OCI-LY7 (cell line): ENCODE results near the gene ARHGEF3. TPM values are rescaled to one million over a fixed set of nuclear protein-coding genes. Genes with fewer than 3 reads are reported as not detected.

ENCODE experiments used
- BruUV-seq: library from RNA; stranded (reverse); fragments of 400-500 nt; replicated peaks from 2 replicates; lab custom pipeline; 2021; lab: Mats Ljungman, UMichigan
- CTCF ChIA-PET: fragments of 300-600 bp; sonication (Branson Sonifier 250); formaldehyde crosslinking; loops from one replicate; lab custom pipeline; 2022; ENCODE audit warnings: antibody characterized with exemption; ENCODE audit not compliant: unreplicated experiment; lab: Charles Lee
- POLR2A ChIA-PET: fragments of 300-600 bp; sonication (Branson Sonifier 250); formaldehyde crosslinking; loops from one replicate; lab custom pipeline; 2022; ENCODE audit warnings: antibody characterized with exemption; lab: Charles Lee
- DNase-seq: peaks from one replicate; pipeline ENCODE4 v3.0.0-alpha.2; 2015; ENCODE audit warnings: low spot score
- H2AFZ ChIP-seq: fragments of 200-600 bp; sonication (generic), shearing (Covaris generic); 2 replicates; pipeline ENCODE4 v1.6.1; 2014; ENCODE audit warnings: mild to moderate bottlenecking, antibody characterized with exemption, low read length, moderate library complexity
- H3K27ac ChIP-seq: fragments of 200-600 bp; sonication (generic); 2 replicates; pipeline ENCODE4 v1.5.1; 2014; ENCODE audit warnings: mixed run types, low read depth, mild to moderate bottlenecking, moderate library complexity, low read length, inconsistent platforms; ENCODE audit not compliant: poor library complexity, severe bottlenecking
- H3K36me3 ChIP-seq: fragments of 200-600 bp; sonication (generic); 2 replicates; pipeline ENCODE4 v1.6.1; 2014; ENCODE audit warnings: mild to moderate bottlenecking, antibody characterized with exemption, low read length, moderate library complexity, mixed read lengths; ENCODE audit not compliant: insufficient read depth
- H3K4me1 ChIP-seq: fragments of 200-600 bp; sonication (generic); 2 replicates; pipeline ENCODE4 v1.5.1; 2014; ENCODE audit warnings: mild to moderate bottlenecking, low read length; ENCODE audit not compliant: insufficient read depth, poor library complexity, severe bottlenecking
- H3K4me2 ChIP-seq: fragments of 200-600 bp; sonication (generic); 2 replicates; pipeline ENCODE4 v1.6.1; 2014; ENCODE audit warnings: mild to moderate bottlenecking, low read length
- H3K4me3 ChIP-seq: fragments of 200-600 bp; sonication (generic); 2 replicates; pipeline ENCODE4 v1.5.1; 2014; ENCODE audit warnings: mild to moderate bottlenecking, low read depth, low read length; ENCODE audit not compliant: poor library complexity, severe bottlenecking
- H3K79me2 ChIP-seq: fragments of 200-600 bp; sonication (generic); 2 replicates; pipeline ENCODE4 v1.6.1; 2016; ENCODE audit warnings: low read depth, mild to moderate bottlenecking, low read length, moderate library complexity, mixed read lengths; ENCODE audit not compliant: insufficient read depth
- H3K9me2 ChIP-seq: fragments of 200-600 bp; sonication (generic); 2 replicates; pipeline ENCODE4 v1.6.1; 2016; ENCODE audit warnings: mild to moderate bottlenecking, low read length, mixed read lengths; ENCODE audit not compliant: insufficient read depth
- H3K9me3 ChIP-seq: fragments of 200-600 bp; sonication (generic); 2 replicates; pipeline ENCODE4 v1.6.1; 2014; ENCODE audit warnings: mild to moderate bottlenecking, mixed run types, low read length, mixed read lengths
- H4K20me1 ChIP-seq: fragments of 200-600 bp; sonication (generic); 2 replicates; pipeline ENCODE4 v1.6.1; 2014; ENCODE audit warnings: mild to moderate bottlenecking, antibody characterized with exemption, low read length, moderate library complexity, mixed read lengths; ENCODE audit not compliant: insufficient read depth
- EZH2phosphoT487 ChIP-seq: fragments of 200-600 bp; sonication (generic); IDR thresholded peaks from 2 replicates; pipeline ENCODE4 v1.6.1; 2018; ENCODE audit warnings: low read depth, borderline replicate concordance, mild to moderate bottlenecking, mixed run types, antibody characterized with exemption, low read length, moderate library complexity, mixed read lengths
- intact Hi-C: fragments of 100-400 bp; cut with micrococcal nuclease; formaldehyde crosslinking; loops from one replicate; pipeline ENCODE4 v1.10.0; 2022; ENCODE audit not compliant: unreplicated experiment
- total RNA-seq, 2 experiments: library from RNA; depleted of rRNA in 1 of 2; stranded (reverse); fragments of >200 nt in 1 of 2; shearing (Covaris generic) in 1 of 2; gene quantifications; 2 replicates each; pipeline ENCODE4 v1.2.3, GENCODE V29; 2014 to 2022
- TF ChIP-seq, protein P1 (sequence below): fragments of 200-600 bp; sonication (generic); conservative IDR thresholded peaks from 2 replicates; pipeline ENCODE4 v1.5.1; 2014; ENCODE audit warnings: mild to moderate bottlenecking, antibody characterized with exemption, low read length, moderate library complexity, mixed read lengths

ARHGEF3 gene
- total RNA-seq, 2 experiments from 2014 or later: 14.1 to 26.9 TPM

DNA sequence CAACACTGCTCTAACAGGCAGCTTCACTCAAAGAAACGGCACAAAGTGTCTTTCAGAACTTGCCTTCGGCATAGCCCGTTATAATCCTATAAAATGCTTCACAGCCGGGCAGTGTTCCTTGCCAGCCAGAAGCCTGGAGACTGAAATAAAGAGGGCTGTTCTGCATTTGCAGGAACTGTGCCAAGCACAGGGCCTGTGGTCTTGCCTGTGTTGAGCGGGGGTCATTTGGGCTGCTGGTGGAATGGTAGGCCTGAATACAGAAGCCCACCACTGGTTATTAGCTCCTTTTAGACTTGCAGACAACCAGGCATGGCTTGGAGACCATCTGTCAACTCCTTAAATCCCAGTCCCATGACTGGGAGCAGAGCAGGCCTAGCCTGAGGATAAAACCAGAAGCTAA, 4.7 kb upstream of the ARHGEF3 start:
- Histone ChIP-seq H3K36me3 (no peaks in the 10 kb centered on the region), H2AFZ (no peak overlapping the region), H3K27ac (no peak overlapping the region), H3K4me2 (no peak overlapping the region), H4K20me1 (peaks cover 5% of the 10 kb centered on the region; the same call in 1 of the 2 replicates), H3K4me3 (no peak overlapping the region), H3K4me1 (peaks cover 10% of the 10 kb centered on the region), H3K9me3 (no peaks in the 10 kb centered on the region), H3K9me2 (no peaks in the 10 kb centered on the region), H3K79me2 (no peaks in the 10 kb centered on the region)
- intact Hi-C loops: loop anchor here (10.0 kb wide), 1 partner anchor 268 kb away; no protein-coding TSS in a partner anchor
- no TSS peak for BruUV-seq
- CTCF ChIA-PET: no interaction called here
- no peak for TF ChIP-seq EZH2phosphoT487
- TF ChIP-seq, protein P1, sequence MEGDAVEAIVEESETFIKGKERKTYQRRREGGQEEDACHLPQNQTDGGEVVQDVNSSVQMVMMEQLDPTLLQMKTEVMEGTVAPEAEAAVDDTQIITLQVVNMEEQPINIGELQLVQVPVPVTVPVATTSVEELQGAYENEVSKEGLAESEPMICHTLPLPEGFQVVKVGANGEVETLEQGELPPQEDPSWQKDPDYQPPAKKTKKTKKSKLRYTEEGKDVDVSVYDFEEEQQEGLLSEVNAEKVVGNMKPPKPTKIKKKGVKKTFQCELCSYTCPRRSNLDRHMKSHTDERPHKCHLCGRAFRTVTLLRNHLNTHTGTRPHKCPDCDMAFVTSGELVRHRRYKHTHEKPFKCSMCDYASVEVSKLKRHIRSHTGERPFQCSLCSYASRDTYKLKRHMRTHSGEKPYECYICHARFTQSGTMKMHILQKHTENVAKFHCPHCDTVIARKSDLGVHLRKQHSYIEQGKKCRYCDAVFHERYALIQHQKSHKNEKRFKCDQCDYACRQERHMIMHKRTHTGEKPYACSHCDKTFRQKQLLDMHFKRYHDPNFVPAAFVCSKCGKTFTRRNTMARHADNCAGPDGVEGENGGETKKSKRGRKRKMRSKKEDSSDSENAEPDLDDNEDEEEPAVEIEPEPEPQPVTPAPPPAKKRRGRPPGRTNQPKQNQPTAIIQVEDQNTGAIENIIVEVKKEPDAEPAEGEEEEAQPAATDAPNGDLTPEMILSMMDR: no peak
- POLR2A ChIA-PET: interaction anchor here (0.5 to 3.4 kb wide), 5 partner anchors 12 to 1188 kb away, joined by 3 to 12 read pairs (median 4); no protein-coding TSS in a partner anchor
- DNase-seq: no peak

DNA sequence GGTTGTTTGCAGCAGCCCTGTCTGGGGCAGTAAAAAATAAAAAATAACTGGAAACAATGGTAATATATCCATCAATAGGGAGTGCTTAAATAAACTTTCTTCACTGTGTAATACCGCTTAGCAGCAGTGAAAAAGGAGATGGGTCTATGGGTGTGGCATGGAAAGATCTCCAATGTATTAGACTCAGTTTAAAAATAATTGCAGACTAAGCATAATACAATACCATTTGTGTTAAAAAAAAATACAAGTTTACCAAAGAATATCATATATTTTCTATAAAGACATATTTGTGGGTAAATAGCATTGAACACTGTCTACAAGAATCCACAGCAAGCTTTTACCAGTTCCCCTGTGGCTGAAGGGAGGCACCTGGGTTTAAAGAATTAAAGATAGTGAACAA, 1.0 kb upstream of the ARHGEF3 start:
- no TSS peak for BruUV-seq
- H3K9me2 ChIP-seq: no peaks in the 10 kb centered on the region
- peak overlapping the region; percentile 72 for H3K4me3 ChIP-seq

More for the DNA sequence above, 1.0 kb upstream of the ARHGEF3 start:
- ChIA-PET CTCF (interaction anchor here (1.1 kb wide), 1 partner anchor 10 kb away, joined by 3 read pairs; no protein-coding TSS in a partner anchor), POLR2A (interaction anchor here (0.9 to 1.5 kb wide), 4 partner anchors 9 to 104 kb away, joined by 3 to 4 read pairs (median 3); no protein-coding TSS in a partner anchor)
- H3K4me2 ChIP-seq: peak overlapping the region; percentile 94
- peaks cover 44% of the 10 kb centered on the region for H3K4me1 ChIP-seq
- intact Hi-C loops: loop anchor here (10.0 kb wide), 1 partner anchor 272 kb away; no protein-coding TSS in a partner anchor
- H3K27ac ChIP-seq: no peak overlapping the region
- no peak for DNase-seq
- peaks cover 17% of the 10 kb centered on the region; the same call in 1 of the 2 replicates for H3K79me2 ChIP-seq
- H3K9me3 ChIP-seq: no peaks in the 10 kb centered on the region
- no peaks in the 10 kb centered on the region for H3K36me3 ChIP-seq
- peaks cover 17% of the 10 kb centered on the region; the same call in 1 of the 2 replicates for H4K20me1 ChIP-seq
- H2AFZ ChIP-seq: no peak overlapping the region
- TF ChIP-seq EZH2phosphoT487: no peak
- TF ChIP-seq, protein P1: no peak
